ENCODE results near the gene MEI1.
"Not testable (repeated sequence)": the region's sequence is repeated elsewhere in the genome, so short reads cannot be mapped to it uniquely, and the experiment has no call there.

MEI1 gene

DNA sequence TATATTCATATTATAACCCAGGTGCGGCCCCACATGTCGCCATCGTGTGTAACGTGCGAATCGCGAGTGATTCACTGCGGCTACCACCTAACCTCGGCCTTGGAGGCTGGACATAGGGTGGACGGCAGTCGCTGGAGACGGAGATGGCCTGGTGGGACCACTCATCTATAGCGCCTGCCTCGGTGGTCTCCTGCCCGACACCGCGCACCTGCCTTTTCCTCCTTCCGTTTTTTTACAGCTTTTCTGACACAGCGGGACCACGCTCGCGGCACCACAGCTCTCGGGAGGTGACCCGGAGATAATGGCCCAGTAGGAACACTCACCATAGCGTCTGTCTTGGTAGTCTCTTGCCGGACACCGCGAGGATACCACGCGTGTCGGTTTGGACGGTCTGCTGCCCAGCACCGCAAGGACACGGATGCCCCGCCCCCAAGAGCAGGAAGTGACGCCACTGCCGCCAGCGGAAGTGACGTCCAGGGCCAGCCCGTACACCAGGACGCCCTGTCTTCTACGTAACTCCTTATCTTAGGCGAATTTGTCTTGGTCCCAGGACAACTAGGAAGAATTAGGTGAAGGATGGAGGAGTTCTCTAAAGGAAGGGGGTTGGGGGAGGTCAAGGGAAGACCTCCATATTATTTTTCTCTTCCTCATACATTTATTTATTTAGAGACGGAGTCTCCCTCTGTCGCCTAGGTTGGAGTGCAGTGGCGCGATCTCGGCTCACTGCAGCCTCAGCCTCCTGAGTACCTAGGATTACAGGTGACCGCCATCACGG is 17.1 kb upstream of the MEI1 start:
- DNase-seq: peak; percentile 69

DNA sequence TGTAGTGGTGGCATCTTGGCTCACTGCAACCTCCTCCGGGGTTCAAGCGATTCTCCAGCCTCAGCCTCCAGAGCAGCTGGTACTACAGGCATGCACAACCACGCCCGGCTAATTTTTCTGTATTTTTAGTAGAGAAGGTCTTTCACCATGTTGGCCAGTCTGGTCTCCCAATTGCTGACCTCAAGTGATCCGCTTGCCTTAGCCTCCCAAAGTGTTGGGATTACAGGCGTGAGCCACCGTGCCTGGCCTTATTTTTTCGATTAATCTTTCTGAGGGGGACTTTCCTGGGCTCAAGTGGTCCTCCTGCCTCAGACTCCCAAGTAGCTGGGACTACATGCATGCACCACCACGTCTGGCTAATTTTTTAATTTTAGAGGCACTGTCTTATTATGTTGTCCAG is 16.3 kb upstream of the MEI1 start:
- DNase-seq: no peak

GRCh38 chr22:41683616-41684015 is 15.7 kb upstream of the MEI1 start:
- no peak for DNase-seq

DNA sequence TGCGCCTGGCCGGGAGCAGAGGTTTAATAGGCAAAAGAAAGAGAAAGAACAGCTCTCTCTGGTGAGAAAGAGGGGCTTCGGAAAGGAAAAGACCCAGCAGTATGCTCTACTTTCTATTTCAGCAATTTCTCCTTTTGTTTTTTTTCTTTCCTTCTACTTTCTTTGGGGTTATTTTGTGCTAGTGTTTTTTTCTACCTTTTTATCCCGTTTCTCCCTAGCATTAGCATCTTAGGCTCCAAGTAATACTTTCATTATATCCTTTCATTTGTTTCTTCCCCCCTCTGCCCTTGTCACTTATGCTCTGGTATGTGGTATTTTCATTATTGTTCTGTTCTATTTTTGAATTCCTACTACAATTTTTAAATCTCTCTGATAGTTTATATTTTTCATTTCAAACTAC is 15.1 kb upstream of the MEI1 start:
- DNase-seq: no peak

- DNase-seq: not testable (repeated sequence)
Measured at GRCh38 chr22:41686890-41687289, 12.4 kb upstream of the MEI1 start.

DNA sequence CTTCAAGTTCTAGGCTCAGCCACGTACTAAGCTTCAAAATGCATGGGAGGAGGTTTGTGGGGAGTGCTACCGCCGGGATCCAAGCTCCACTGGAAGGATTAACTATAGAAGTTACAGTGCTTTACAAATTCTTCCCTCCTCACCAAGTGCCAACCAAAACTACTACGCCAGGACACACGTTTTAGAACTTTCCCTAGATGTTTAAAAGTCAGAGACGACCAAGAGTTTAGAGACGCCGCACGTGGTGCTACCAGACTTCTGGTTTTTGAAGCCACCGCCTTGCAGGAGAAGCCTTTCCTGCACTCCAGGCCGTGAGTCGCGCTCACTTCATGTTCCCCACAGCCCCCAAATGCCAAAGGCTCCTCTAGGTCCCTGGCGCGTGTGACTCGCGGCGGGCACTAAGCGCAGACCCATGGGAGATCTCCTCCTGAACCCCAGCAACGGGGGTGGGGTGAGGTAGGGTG is 11.4 kb upstream of the MEI1 start:
- peak; percentile 36 for DNase-seq

DNA sequence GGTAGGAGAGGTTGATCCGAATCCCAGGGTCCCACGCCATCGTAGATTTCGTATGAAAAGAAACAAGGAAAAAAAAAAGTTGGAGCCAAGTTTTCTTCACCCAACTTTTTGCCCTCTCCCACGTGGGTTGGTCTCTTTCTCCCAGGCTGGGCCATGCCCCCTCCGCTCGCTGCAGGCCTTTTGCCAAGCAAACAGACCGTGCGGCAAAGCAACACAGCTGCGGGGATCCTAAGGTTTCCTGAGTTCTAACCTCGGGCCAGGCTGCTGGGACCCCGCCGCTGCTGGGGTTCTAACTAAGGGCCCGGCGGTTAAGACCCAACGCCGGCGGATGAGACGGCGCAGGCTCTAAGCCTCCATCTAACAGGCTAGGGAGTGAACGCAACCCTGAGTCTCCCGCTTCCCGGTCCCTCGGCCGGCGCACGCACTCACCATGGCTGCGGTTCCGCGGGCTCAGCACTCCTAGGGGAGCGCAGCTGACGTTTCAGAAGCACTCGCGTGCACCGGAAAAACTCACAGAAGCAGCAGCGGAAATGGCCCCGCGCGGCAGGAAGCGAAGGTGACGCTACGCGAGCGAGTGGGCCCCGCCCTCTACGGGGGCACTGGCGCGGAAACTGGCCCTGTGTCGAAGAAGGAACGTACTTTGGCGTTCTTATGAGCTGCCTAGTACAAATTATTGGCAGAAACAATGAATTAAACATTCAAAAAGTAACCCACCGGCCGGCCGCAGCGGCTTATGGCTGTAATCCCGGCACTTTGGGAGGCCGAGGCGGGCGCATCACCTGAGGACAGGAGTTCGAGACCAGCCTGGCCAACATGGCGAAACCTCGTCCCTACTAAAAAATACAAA is 10.7 kb upstream of the MEI1 start, which contains the start of gene SNU13:
Gene SNU13, minus strand, starts transcription at position 503 of the 847 bp plus-strand sequence. Its CDS starts 71 bp downstream, at position 432.
- DNase-seq: peak; percentile 93

DNA sequence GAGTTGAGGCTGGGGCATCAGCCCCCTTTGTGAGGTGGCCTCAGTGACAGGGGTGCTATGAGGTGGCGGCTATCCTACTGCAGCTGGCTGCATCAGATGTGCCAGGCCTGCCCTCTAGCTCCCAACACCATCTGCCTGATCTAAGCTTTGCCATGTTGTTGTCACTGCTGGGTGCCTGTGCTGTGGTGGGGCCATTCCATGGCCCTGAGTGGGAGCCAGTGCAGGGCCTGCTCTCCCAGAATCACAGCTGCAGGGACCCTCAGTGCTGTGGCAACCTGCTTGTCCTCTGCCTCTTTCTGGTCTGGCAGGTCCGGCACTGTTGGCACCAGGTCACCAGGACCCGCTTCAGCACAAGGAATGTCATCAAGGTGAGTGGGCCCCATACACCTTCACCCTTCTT is 8.8 kb upstream of the MEI1 start:
- no peak for DNase-seq

DNA sequence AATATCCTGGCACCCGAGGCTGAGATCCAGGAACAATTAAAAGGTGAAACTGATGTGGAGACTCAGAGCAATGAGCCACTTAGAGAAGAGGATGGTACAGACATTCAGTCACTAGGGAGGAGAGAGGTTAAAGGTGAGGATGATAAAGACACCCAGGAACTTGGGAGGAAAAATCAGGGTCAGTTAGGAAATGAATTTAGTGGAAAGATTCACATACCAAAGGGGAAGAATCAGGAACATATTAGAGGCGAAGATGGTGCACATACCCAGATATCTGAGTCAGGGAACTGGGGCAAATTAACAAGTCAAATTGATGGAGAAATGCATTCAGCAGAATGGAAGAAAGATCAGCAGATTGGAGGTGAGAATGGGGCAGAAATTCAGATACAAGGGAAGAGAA is 4.1 kb upstream of the MEI1 start:
- no peak for DNase-seq

DNA sequence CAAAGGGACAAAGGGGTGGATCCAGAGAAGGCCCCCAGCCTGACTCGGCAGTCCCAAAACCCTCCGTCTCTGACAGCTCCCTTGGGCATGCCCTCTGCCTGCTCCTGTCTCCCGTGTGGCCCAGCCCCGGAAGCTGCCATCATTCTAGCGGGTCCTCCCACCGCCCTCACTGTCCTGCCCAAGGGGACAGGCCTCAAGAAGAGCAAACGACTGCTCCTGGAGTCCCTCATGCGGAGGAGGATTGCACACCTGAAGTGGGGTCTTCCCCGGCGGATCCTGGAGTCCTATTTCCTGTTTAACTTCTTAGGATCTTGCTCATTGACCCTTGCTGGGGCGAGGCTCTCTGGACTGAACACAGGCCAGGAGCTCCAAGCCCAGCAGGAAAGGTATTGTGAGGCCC is 2.6 kb upstream of the MEI1 start:
- DNase-seq: no peak

DNA sequence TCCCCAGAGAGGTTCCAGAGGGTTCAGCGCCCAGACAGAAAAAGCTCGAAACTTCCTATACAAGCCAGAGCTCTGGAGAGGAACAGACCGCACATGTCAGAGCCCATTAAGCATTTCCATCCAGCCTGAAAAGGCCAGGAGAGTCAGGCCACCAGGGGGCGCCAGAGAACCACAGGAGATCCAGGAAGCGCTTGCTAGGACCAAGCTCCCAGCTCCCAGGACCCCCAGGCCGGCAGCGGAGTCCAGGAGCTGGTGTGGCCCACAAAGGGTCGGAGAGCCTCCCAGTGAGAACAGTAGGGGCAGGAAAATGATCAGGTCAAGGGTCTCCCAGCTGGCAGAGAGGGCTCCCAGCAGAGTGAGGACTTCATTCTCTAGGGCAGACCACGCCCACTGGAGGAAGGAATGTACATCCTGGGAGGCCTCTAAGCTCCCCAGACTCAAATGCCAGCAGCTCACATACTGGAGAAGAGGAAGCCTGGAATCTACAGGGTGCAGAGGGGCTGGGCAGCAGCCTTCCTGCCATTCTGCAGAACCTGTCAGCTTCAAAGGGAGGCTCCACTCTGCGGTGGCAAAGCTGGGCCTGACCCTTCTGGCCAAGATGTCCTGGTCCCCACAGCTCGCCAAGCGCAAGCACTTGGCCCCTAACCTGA is 2.1 kb upstream of the MEI1 start:
- peak; percentile 87 for DNase-seq

DNA sequence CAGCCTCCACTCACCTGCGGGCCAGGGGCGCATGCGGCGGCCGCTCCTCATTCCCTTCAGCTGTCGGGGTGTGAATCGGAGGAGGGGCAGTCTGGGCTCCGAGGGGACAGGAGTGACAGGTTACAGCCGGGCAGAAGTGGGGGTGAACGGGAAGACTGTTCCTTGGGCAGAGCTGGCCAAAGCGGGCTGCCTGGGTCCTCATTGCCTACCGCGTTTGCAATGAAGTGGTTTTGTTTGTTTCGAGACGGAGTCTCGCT is 733 bp downstream of the MEI1 start:
- no peak for DNase-seq

DNA sequence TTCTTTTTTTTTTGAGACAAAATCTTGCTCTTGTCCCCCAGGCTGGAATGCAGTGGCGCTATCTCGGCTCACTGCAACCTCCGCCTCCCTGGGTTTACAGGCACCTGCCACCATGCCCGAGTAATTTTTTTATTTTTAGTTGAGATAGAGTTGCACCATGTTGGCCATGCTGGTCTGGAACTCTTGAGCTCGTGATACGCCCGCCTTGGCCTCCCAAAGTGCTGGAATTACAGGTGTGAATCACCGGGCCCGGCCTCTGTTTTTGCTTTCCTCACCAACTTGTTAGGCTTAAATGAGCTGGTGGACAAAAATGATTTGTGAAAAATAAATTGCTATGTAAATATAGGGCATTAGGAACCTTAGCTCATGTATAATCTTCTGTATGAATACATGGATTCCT is 3.5 kb downstream of the MEI1 start:
- no peak for DNase-seq

GRCh38 chr22:41709341-41709740 is 10.0 kb downstream of the MEI1 start:
- DNase-seq: no peak

- DNase-seq: no peak
Measured at GRCh38 chr22:41713004-41713403, 13.7 kb downstream of the MEI1 start.

DNA sequence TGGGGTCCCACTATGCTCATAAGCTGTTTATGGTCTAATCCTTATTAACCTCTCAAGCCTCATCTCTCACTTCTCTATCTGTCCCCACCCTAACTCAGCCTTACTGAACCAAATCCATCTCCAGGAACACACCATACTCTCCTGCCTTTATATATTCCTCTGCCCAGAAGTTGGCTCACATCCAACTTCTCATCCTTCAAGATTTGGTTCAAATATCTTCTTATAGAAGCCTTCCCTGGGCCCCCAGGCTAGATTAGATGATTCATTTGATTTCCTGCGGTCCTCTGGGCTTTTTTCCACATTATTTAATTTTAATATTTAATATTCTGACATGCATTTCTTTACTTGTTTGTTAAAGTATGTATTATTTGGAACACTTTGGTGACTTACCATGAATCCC is 23.2 kb downstream of the MEI1 start:
- no peak for DNase-seq

DNA sequence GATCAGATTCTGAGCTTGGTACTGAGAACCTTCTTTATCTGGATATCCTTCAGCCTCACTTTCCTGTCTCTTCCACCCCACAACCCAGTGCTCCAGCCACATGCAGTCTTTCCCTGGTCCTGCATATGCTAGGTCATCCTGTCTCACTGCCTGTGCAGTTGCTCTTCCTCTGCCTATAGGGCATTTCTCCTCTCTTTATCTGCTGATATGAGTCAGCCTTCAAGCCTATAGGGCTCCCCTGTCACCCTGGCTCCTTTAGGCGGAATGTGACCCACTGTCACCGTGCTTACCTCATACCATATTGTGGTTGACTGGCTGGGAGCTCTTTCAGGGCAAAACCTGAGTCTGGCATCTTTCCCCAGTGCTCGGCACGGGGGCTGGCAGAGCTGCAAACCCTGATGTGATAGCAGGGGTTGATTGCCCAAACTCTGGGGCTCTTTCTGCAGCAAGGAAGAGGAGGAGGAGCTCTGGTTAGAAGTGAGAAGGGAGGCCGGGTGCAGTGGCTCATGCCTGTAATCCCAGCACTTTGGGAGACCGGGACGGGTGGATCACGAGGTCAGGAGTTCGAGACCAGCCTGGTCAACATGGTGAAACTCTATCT is 26.3 kb downstream of the MEI1 start:
- peak; percentile 26 for DNase-seq

DNA sequence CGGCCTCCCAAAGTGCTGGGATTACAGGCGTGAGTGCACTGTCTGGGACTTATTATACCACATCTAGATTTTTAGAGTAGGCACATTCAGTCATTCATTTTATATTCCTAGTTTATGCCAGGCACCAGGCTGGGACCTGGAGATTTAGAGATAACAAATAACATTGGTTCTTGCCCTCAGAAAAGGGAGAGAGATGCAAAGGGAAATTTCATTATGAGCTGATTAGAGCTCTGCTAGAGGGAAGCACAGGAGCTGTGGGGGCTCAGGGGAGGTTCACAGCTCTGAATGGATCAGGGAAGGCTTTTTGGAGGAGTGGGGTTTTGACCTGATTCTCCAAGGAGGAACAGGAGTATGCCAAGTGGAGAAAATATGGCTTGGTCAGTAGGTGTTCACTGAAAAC is 32.3 kb downstream of the MEI1 start:
- no peak for DNase-seq

DNA sequence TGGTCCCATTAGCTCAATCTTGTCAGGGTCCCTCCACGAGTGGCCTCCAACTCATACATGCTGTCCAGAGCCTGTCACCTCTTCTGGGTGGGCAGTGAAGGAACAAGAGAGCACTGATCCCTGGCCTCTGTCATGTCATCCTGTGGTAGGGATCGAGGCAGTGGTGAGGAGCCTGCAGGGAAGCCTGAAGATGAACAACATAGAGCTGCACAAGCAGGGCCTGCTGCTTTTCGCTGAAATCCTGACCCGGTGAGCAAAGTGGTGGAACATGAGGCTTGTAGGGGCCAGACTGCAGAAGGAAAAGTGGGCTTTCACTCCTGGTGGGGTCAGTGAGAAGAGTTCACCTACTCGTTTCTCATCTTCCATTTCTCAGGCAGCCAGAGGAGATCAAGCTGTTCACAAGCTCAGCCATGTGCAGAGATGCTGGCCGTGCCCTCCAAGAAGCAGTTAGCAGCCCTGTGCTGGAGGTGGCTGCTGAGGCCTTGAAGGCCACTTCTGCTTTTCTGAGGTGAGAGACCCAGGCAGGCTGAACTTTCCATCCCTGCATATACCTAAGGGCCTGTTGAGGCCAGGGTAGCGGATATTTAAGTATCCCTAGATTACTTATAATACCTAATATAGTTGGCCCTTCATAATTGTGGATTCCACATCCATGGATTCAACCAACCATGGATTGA is 32.9 kb downstream of the MEI1 start:
- DNase-seq: peak; percentile 8

GRCh38 chr22:41733241-41733640 is 33.9 kb downstream of the MEI1 start:
- DNase-seq: not testable (repeated sequence)

DNA sequence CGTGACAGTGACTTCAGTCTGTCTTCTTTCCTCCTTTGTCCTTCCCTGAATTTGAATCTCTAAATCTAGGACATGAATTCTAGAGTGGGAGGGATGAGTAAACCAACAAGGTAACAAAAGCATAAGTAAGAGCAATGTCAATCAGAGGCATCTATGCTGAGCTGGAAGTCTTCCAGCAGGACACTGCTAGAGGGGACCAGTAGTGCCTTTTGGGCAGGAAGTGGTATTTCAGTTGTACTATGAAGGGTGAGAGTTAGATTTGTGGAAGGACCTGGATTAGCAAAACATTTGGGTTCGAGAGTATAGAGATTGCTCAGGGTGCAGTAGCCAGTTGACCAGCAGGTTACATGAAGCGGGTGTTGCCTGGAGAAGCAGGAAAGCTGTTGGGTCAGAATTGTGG is 40.3 kb downstream of the MEI1 start:
- no peak for DNase-seq

- DNase-seq: no peak
Measured at GRCh38 chr22:41742918-41743317, 43.6 kb downstream of the MEI1 start.

DNA sequence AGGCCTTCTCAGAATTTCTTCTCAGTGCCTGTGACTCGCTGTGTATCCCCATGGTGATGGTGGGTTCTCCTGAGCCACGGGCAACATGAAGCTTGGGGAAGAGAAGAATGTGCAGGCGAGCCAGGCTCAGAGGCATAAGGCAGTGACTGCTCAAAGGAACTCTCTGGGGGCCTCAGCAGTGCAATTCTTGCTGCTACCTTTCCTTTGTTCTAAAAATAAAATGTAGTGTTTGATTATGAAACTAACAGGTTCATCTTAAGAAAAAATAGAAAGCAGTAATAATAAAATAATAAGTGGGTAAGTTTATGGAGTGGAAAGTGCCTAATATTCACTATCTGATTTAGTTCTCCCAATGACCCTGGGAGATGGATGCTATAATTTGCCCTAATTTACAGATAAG is 46.7 kb downstream of the MEI1 start:
- no peak for DNase-seq
